GM19035 (cell line): Measurements from ENCODE around the gene TUBA4B.
"Not testable (repeated sequence)": the region's sequence is repeated elsewhere in the genome, so short reads cannot be mapped to it uniquely, and the experiment has no call there.

Experiments
- ATAC-seq: cut with Tn5 transposase; IDR thresholded peaks from one replicate; pipeline ENCODE4 v1.9.1; 2021; ENCODE audit not compliant: unreplicated experiment

Gene TUBA4B

GRCh38 chr2:219309278-219309677 is 56.2 kb downstream of the TUBA4B start, which contains the start of gene PTPRN:
TSS of gene PTPRN (minus strand) at chr2:219309401. CDS start at chr2:219309332, 69 bp downstream.
- ATAC-seq: no peak

GRCh38 chr2:219312683-219313263 is 59.7 kb downstream of the TUBA4B start:
- not testable (repeated sequence) for ATAC-seq

GRCh38 chr2:219314804-219315468 is 61.9 kb downstream of the TUBA4B start:
- ATAC-seq: no peak
